HEK293 (cell line): Measurements from ENCODE around the gene RBM45.

Source experiments
- CTCF ChIA-PET: fragments of 350-600 bp; formaldehyde crosslinking; extraction: SDS; loops from one replicate; lab custom pipeline; 2021; ENCODE audit warnings: antibody characterized with exemption; lab: Yijun Ruan, JAX
- POLR2A ChIA-PET: fragments of 300-600 bp; formaldehyde crosslinking; extraction: SDS; loops from one replicate; lab custom pipeline; 2020; ENCODE audit warnings: antibody characterized with exemption, inconsistent platforms; lab: Yijun Ruan, JAX
- H3K27ac ChIP-seq: fragments of 200-500 bp; sonication (Bioruptor generic); 2 replicates; pipeline ENCODE4 v1.5.1; 2014; ENCODE audit warnings: low read depth, low read length, control low read depth, inconsistent platforms; ENCODE audit errors: extremely low read depth
- H3K36me3 ChIP-seq, 2 experiments: fragments of 200-500 bp in 1 of 2; sonication (Bioruptor generic) in 1 of 2; 1 replicate in 1 of 2; 2 replicates in 1 of 2; pipeline ENCODE4 v1.5.1; 2014 to 2017; ENCODE audit warnings: inconsistent platforms in 2 of 2, low read length in 2 of 2; ENCODE audit not compliant: control insufficient read depth in 2 of 2, insufficient read depth in 1 of 2
- H3K4me1 ChIP-seq: fragments of 200-500 bp; sonication (Bioruptor generic); 2 replicates; pipeline ENCODE4 v1.5.1; 2014; ENCODE audit warnings: mild to moderate bottlenecking, low read length, inconsistent platforms; ENCODE audit not compliant: control insufficient read depth, insufficient read depth
- H3K4me3 ChIP-seq: 2 replicates; pipeline ENCODE4 v1.5.1; 2011; ENCODE audit warnings: low read depth, mild to moderate bottlenecking, control low read depth, low read length, moderate library complexity
- H3K9me3 ChIP-seq: fragments of 200-500 bp; sonication (Bioruptor generic); 2 replicates; pipeline ENCODE4 v1.5.1; 2014; ENCODE audit warnings: low read depth, low read length, inconsistent platforms; ENCODE audit not compliant: control insufficient read depth, insufficient read depth
- GLI2 ChIP-seq: fragments of 450-650 bp; formaldehyde crosslinking; IDR thresholded peaks from 2 replicates; pipeline ENCODE4; 2017; ENCODE audit warnings: missing biosample characterization, missing genetic modification characterization, low read depth, borderline replicate concordance
- GLIS2 ChIP-seq: fragments of 450-650 bp; formaldehyde crosslinking; IDR thresholded peaks from 2 replicates; pipeline ENCODE4 v1.5.1; 2016; ENCODE audit warnings: missing biosample characterization, missing genetic modification characterization
- KLF9 ChIP-seq: fragments of 450-650 bp; formaldehyde crosslinking; IDR thresholded peaks from 2 replicates; pipeline ENCODE4 v1.5.1; 2016; ENCODE audit warnings: missing biosample characterization, missing genetic modification characterization, low read depth
- MYNN ChIP-seq: fragments of 450-650 bp; formaldehyde crosslinking; IDR thresholded peaks from 2 replicates; pipeline ENCODE4 v1.5.1; 2016; ENCODE audit warnings: missing biosample characterization, missing genetic modification characterization, borderline replicate concordance
- SP3 ChIP-seq: fragments of 450-650 bp; formaldehyde crosslinking; IDR thresholded peaks from 2 replicates; pipeline ENCODE4 v1.5.1; 2016; ENCODE audit warnings: missing biosample characterization, missing genetic modification characterization
- ZBTB8A ChIP-seq: fragments of 450-650 bp; formaldehyde crosslinking; IDR thresholded peaks from 2 replicates; pipeline ENCODE4 v1.5.1; 2016; ENCODE audit warnings: missing biosample characterization, missing genetic modification characterization
- ZFP69B ChIP-seq: fragments of 450-650 bp; formaldehyde crosslinking; IDR thresholded peaks from 2 replicates; pipeline ENCODE4 v1.5.1; 2016; ENCODE audit warnings: missing biosample characterization, missing genetic modification characterization
- ZNF155 ChIP-seq: fragments of 450-650 bp; formaldehyde crosslinking; IDR thresholded peaks from 2 replicates; pipeline ENCODE4 v1.5.1; 2016; ENCODE audit warnings: missing biosample characterization, missing genetic modification characterization
- ZNF221 ChIP-seq: fragments of 450-650 bp; formaldehyde crosslinking; IDR thresholded peaks from 2 replicates; pipeline ENCODE4 v1.5.1; 2017; ENCODE audit warnings: missing biosample characterization, missing genetic modification characterization, borderline replicate concordance
- ZNF24 ChIP-seq: fragments of 450-650 bp; formaldehyde crosslinking; IDR thresholded peaks from 2 replicates; pipeline ENCODE4 v1.5.1; 2016; ENCODE audit warnings: missing biosample characterization, missing genetic modification characterization
- ZNF354C ChIP-seq: fragments of 450-650 bp; formaldehyde crosslinking; IDR thresholded peaks from 2 replicates; pipeline ENCODE4 v1.5.1; 2016; ENCODE audit warnings: missing biosample characterization, missing genetic modification characterization, low read depth, borderline replicate concordance
- ZNF473 ChIP-seq: fragments of 450-650 bp; formaldehyde crosslinking; IDR thresholded peaks from 2 replicates; pipeline ENCODE4 v1.5.1; 2017; ENCODE audit warnings: missing biosample characterization, missing genetic modification characterization
- ZNF48 ChIP-seq: fragments of 450-650 bp; formaldehyde crosslinking; IDR thresholded peaks from 2 replicates; pipeline ENCODE4 v1.5.1; 2016; ENCODE audit warnings: missing biosample characterization, missing genetic modification characterization
- ZNF514 ChIP-seq: fragments of 450-650 bp; formaldehyde crosslinking; IDR thresholded peaks from 2 replicates; pipeline ENCODE4 v1.5.1; 2016; ENCODE audit warnings: missing biosample characterization, missing genetic modification characterization
- ZNF596 ChIP-seq: fragments of 450-650 bp; IDR thresholded peaks from 2 replicates; pipeline ENCODE4 v1.5.0; 2018; ENCODE audit warnings: missing biosample characterization, mild to moderate bottlenecking, missing genetic modification characterization, moderate library complexity
- TF ChIP-seq, protein P1 (sequence below): fragments of 450-650 bp; formaldehyde crosslinking; IDR thresholded peaks from 2 replicates; pipeline ENCODE4 v1.5.1; 2016; ENCODE audit warnings: missing biosample characterization, missing genetic modification characterization
- TF ChIP-seq, protein P2 (sequence below): fragments of 450-650 bp; formaldehyde crosslinking; conservative IDR thresholded peaks from 2 replicates; pipeline ENCODE4 v1.5.1; 2016; ENCODE audit warnings: low read depth, missing biosample characterization, missing genetic modification characterization
- TF ChIP-seq, protein P3 (sequence below): fragments of 450-650 bp; formaldehyde crosslinking; IDR thresholded peaks from 2 replicates; pipeline ENCODE4 v1.5.1; 2017; ENCODE audit warnings: missing biosample characterization, missing genetic modification characterization
- TF ChIP-seq, protein P4 (sequence below): fragments of 450-650 bp; formaldehyde crosslinking; IDR thresholded peaks from 2 replicates; pipeline ENCODE4 v1.5.1; 2016; ENCODE audit warnings: missing biosample characterization, missing genetic modification characterization

Gene RBM45

DNA sequence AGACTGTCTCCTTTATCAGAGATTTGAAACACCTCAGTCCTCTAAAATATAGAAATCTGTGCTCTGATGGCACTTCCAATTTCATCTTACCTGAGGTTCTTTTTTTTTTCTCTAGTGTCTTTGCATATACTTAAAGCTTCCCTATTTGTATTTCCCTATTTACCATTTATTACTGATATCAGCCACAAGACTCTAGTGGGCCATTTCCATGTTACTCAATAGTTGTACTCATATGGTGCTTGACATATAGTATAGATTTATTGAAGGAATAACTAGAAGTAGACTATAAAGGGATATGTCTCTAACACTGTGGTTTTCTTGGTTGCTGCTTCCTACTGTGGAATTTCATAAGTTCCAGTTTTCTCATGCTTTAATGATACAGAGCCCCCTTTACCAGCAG is 3.0 kb downstream of the RBM45 start:
- H3K4me3 ChIP-seq: no peak overlapping the region
- no peaks in the 10 kb centered on the region for H3K4me1 ChIP-seq
- H3K36me3 ChIP-seq: peaks cover 0 to 25% of the 10 kb centered on the region in 2 experiments; a peak in 1 of 3 replicates
- CTCF ChIA-PET: interaction anchor here (5.0 to 5.3 kb wide), 2 partner anchors 17 to 299 kb away, joined by 28 to 37 read pairs; no protein-coding TSS in a partner anchor
- POLR2A ChIA-PET: interaction anchor here (1.1 kb wide), 1 partner anchor 336 kb away, joined by 3 read pairs; the partner anchor contains the start of genes PJVK and PRKRA
- H3K9me3 ChIP-seq: no peaks in the 10 kb centered on the region
- TF ChIP-seq, protein P1, sequence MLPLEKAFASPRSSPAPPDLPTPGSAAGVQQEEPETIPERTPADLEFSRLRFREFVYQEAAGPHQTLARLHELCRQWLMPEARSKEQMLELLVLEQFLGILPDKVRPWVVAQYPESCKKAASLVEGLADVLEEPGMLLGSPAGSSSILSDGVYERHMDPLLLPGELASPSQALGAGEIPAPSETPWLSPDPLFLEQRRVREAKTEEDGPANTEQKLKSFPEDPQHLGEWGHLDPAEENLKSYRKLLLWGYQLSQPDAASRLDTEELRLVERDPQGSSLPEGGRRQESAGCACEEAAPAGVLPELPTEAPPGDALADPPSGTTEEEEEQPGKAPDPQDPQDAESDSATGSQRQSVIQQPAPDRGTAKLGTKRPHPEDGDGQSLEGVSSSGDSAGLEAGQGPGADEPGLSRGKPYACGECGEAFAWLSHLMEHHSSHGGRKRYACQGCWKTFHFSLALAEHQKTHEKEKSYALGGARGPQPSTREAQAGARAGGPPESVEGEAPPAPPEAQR (tag by site-specific recombination): no peak
- no peak for TF ChIP-seq ZNF24 (tag by site-specific recombination)
- no peak for TF ChIP-seq ZFP69B (tag by site-specific recombination)
- no peak for TF ChIP-seq SP3 (tag by site-specific recombination)
- no peak for TF ChIP-seq GLIS2 (tag by site-specific recombination)
- TF ChIP-seq GLI2 (tag by site-specific recombination): no peak
- no peak for TF ChIP-seq ZNF596 (tag by site-specific recombination)
- TF ChIP-seq ZNF48 (tag by site-specific recombination): no peak
- TF ChIP-seq ZNF473 (tag by site-specific recombination): no peak
- H3K27ac ChIP-seq: no peak overlapping the region

DNA sequence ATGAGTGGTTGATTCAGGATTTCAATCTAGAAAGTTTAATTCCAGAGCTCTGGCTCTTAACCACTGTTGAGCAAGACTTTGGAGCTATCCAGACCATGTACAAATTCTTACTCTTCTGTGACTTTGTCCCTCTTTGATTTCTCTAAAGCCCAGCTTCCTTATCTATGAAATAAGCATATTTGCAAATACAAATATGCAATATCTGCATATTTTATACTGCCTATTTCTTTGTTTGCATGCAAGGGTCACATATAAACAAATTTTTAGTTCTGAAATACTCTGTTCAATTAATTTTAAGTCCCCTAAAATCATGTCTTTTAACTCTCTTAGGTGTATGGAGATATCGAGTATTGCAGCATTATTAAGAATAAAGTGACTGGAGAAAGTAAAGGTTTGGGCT is 5.5 kb downstream of the RBM45 start:
- CTCF ChIA-PET: interaction anchor here (5.0 kb wide), 1 partner anchor 15 kb away, joined by 28 read pairs; no protein-coding TSS in a partner anchor
- TF ChIP-seq ZNF596 (tag by site-specific recombination) (no peak), ZNF514 (tag by site-specific recombination) (no peak), ZNF354C (tag by site-specific recombination) (no peak)
- Histone ChIP-seq H3K4me3 (no peak overlapping the region), H3K4me1 (no peaks in the 10 kb centered on the region), H3K36me3 (peaks cover 4 to 45% of the 10 kb centered on the region in 2 experiments; a peak in 2 of 3 replicates), H3K27ac (no peak overlapping the region), H3K9me3 (no peaks in the 10 kb centered on the region)
- POLR2A ChIA-PET: no interaction called here

DNA sequence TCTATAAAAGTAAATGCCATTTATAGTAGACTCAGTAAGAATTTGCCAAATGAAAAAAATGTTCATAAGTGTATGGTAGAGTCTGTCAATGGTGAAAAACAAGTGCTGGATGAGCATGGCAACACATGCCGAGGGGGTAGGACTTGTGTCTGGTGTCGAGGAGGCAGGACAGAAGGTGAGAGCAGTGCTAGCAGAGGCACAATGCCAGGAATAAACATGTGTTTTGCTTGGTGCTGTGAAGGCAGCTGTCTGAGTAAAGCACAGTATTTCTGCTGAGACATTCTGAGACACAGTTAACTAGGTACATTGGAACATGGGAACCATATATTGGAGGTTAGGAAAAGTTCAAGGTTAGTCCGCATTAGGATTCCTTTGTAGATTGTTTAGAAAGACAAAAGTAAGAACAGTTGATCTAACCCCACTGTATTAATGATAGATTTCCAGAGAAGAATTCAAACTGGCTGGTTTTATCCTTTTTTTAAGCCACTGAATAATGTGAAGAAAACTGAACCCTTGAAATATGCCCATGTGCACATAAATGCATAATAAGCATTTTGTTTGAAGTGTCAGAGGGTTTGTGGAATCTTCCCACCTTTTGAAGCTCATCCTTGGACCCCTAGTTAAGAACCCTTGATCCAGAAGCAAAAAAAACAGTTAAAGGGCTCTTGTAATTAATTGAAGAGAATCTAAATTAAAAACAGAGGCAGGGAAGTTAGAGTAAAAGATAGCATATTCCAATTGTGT is 7.1 kb downstream of the RBM45 start:
- POLR2A ChIA-PET: interaction anchor here (1.5 kb wide), 1 partner anchor 9 kb away, joined by 3 read pairs; no protein-coding TSS in a partner anchor
- Histone ChIP-seq H3K9me3 (no peaks in the 10 kb centered on the region), H3K4me3 (no peak overlapping the region), H3K4me1 (no peaks in the 10 kb centered on the region), H3K36me3 (peaks cover 15 to 60% of the 10 kb centered on the region in 2 experiments), H3K27ac (no peak overlapping the region)
- CTCF ChIA-PET: interaction anchor here (0.6 to 5.0 kb wide), 10 partner anchors 8 to 849 kb away, joined by 3 to 28 read pairs (median 6); no protein-coding TSS in a partner anchor
- TF ChIP-seq MYNN (tag by site-specific recombination): no peak
- no peak for TF ChIP-seq SP3 (tag by site-specific recombination)
- no peak for TF ChIP-seq ZBTB8A (tag by site-specific recombination)
- TF ChIP-seq, protein P2, sequence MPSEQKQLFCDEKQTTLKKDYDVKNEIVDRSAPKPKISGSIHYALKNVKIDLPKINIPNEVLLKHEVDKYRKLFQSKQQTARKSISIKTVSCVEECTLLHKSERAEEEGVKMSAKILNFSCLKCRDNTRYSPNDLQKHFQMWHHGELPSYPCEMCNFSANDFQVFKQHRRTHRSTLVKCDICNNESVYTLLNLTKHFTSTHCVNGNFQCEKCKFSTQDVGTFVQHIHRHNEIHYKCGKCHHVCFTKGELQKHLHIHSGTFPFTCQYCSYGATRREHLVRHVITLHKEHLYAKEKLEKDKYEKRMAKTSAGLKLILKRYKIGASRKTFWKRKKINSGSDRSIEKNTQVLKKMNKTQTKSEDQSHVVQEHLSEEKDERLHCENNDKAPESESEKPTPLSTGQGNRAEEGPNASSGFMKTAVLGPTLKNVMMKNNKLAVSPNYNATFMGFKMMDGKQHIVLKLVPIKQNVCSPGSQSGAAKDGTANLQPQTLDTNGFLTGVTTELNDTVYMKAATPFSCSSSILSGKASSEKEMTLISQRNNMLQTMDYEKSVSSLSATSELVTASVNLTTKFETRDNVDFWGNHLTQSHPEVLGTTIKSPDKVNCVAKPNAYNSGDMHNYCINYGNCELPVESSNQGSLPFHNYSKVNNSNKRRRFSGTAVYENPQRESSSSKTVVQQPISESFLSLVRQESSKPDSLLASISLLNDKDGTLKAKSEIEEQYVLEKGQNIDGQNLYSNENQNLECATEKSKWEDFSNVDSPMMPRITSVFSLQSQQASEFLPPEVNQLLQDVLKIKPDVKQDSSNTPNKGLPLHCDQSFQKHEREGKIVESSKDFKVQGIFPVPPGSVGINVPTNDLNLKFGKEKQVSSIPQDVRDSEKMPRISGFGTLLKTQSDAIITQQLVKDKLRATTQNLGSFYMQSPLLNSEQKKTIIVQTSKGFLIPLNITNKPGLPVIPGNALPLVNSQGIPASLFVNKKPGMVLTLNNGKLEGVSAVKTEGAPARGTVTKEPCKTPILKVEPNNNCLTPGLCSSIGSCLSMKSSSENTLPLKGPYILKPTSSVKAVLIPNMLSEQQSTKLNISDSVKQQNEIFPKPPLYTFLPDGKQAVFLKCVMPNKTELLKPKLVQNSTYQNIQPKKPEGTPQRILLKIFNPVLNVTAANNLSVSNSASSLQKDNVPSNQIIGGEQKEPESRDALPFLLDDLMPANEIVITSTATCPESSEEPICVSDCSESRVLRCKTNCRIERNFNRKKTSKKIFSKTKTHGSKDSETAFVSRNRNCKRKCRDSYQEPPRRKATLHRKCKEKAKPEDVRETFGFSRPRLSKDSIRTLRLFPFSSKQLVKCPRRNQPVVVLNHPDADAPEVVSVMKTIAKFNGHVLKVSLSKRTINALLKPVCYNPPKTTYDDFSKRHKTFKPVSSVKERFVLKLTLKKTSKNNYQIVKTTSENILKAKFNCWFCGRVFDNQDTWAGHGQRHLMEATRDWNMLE (tag by site-specific recombination): no peak
- TF ChIP-seq ZNF155 (tag by site-specific recombination): no peak
- TF ChIP-seq, protein P3, sequence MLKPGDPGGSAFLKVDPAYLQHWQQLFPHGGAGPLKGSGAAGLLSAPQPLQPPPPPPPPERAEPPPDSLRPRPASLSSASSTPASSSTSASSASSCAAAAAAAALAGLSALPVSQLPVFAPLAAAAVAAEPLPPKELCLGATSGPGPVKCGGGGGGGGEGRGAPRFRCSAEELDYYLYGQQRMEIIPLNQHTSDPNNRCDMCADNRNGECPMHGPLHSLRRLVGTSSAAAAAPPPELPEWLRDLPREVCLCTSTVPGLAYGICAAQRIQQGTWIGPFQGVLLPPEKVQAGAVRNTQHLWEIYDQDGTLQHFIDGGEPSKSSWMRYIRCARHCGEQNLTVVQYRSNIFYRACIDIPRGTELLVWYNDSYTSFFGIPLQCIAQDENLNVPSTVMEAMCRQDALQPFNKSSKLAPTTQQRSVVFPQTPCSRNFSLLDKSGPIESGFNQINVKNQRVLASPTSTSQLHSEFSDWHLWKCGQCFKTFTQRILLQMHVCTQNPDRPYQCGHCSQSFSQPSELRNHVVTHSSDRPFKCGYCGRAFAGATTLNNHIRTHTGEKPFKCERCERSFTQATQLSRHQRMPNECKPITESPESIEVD (tag by site-specific recombination): no peak
- no peak for TF ChIP-seq ZNF221
- TF ChIP-seq KLF9 (tag by site-specific recombination): no peak
- TF ChIP-seq, protein P4, sequence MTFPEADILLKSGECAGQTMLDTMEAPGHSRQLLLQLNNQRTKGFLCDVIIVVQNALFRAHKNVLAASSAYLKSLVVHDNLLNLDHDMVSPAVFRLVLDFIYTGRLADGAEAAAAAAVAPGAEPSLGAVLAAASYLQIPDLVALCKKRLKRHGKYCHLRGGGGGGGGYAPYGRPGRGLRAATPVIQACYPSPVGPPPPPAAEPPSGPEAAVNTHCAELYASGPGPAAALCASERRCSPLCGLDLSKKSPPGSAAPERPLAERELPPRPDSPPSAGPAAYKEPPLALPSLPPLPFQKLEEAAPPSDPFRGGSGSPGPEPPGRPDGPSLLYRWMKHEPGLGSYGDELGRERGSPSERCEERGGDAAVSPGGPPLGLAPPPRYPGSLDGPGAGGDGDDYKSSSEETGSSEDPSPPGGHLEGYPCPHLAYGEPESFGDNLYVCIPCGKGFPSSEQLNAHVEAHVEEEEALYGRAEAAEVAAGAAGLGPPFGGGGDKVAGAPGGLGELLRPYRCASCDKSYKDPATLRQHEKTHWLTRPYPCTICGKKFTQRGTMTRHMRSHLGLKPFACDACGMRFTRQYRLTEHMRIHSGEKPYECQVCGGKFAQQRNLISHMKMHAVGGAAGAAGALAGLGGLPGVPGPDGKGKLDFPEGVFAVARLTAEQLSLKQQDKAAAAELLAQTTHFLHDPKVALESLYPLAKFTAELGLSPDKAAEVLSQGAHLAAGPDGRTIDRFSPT (tag by site-specific recombination): no peak
